PC-3 (cell line): ENCODE measurements around the gene JKAMP. TPM values are rescaled to one million over a fixed set of nuclear protein-coding genes. Genes with fewer than 3 reads are reported as not detected.
A peak's percentile ranks its signal among the peaks of the same experiment; 100 is the strongest.

ENCODE experiments used
- ATAC-seq: fragments of 200-7000 bp; cut with Tn5 transposase; 2 replicates; pipeline ENCODE4 v1.9.1; 2020; ENCODE audit warnings: mild to moderate bottlenecking, moderate library complexity
- BruUV-seq: library from RNA; stranded (reverse); fragments of 400-500 nt; replicated peaks from 2 replicates; lab custom pipeline; 2021; lab: Mats Ljungman, UMichigan
- CTCF ChIA-PET: fragments of 300-600 bp; sonication (Branson Sonifier 250); formaldehyde crosslinking; loops from one replicate; lab custom pipeline; 2022; ENCODE audit warnings: antibody characterized with exemption; lab: Charles Lee
- POLR2A ChIA-PET: fragments of 300-600 bp; sonication (Branson Sonifier 250); formaldehyde crosslinking; loops from one replicate; lab custom pipeline; 2022; ENCODE audit warnings: antibody characterized with exemption; ENCODE audit not compliant: unreplicated experiment; lab: Charles Lee
- DNase-seq: peaks from one replicate; pipeline ENCODE4 v3.0.0-alpha.2; 2015
- H2AFZ ChIP-seq: fragments of 300-600 bp; sonication (generic); 2 replicates; pipeline ENCODE4 v1.6.0; 2016; ENCODE audit warnings: antibody characterized with exemption, low read length
- H3F3A ChIP-seq: fragments of 300-600 bp; sonication (generic); one replicate; pipeline ENCODE4 v1.6.0; 2017; ENCODE audit warnings: antibody characterized with exemption, low read length, control low read depth, mild to moderate bottlenecking; ENCODE audit not compliant: unreplicated experiment
- H3K27ac ChIP-seq: fragments of 300-600 bp; sonication (generic); 2 replicates; pipeline ENCODE4 v1.5.1; 2016; ENCODE audit warnings: mild to moderate bottlenecking, low read length
- H3K27me3 ChIP-seq: fragments of 300-600 bp; sonication (generic); 2 replicates; pipeline ENCODE4 v1.6.1; 2016; ENCODE audit warnings: low read length, mixed read lengths
- H3K36me3 ChIP-seq: fragments of 300-600 bp; sonication (generic); 2 replicates; pipeline ENCODE4 v1.6.1; 2016; ENCODE audit warnings: low read depth, mixed run types, low read length, mixed read lengths
- H3K4me1 ChIP-seq: fragments of 300-600 bp; sonication (generic); 2 replicates; pipeline ENCODE4 v1.5.1; 2016; ENCODE audit warnings: low read length; ENCODE audit not compliant: insufficient read depth
- H3K4me2 ChIP-seq: fragments of 300-600 bp; sonication (generic); 2 replicates; pipeline ENCODE4 v1.6.0; 2016; ENCODE audit warnings: low read length
- H3K4me3 ChIP-seq: fragments of 300-600 bp; sonication (generic); 2 replicates; pipeline ENCODE4 v1.5.1; 2016; ENCODE audit warnings: mild to moderate bottlenecking, low read length, mixed read lengths
- H3K79me2 ChIP-seq: fragments of 300-600 bp; sonication (generic); 2 replicates; pipeline ENCODE4 v1.6.1; 2017; ENCODE audit warnings: low read length, mixed read lengths
- H3K9ac ChIP-seq: fragments of 300-600 bp; sonication (generic); 2 replicates; pipeline ENCODE4 v1.6.0; 2016; ENCODE audit warnings: mild to moderate bottlenecking, low read length
- H3K9me2 ChIP-seq: fragments of 300-600 bp; sonication (generic); replicated peaks from 2 replicates; pipeline ENCODE4 v1.6.1; 2016; ENCODE audit warnings: mixed run types, low read length, mixed read lengths
- H3K9me3 ChIP-seq: fragments of 300-600 bp; sonication (generic); 2 replicates; pipeline ENCODE4 v1.6.1; 2016; ENCODE audit warnings: low read length, mixed read lengths
- H4K20me1 ChIP-seq: fragments of 300-600 bp; sonication (generic); 2 replicates; pipeline ENCODE4 v1.6.1; 2016; ENCODE audit warnings: low read length, mixed read lengths
- CTCF ChIP-seq: fragments of 300-600 bp; sonication (generic); conservative IDR thresholded peaks from 2 replicates; pipeline ENCODE4 v1.5.1; 2017; ENCODE audit warnings: antibody characterized with exemption, low read depth, mild to moderate bottlenecking, low read length
- EZH2 ChIP-seq: fragments of 300-600 bp; sonication (generic); IDR thresholded peaks from one replicate; pipeline ENCODE4 v1.6.1; 2017; ENCODE audit warnings: antibody characterized with exemption, mild to moderate bottlenecking, low read length; ENCODE audit not compliant: unreplicated experiment
- EZH2phosphoT487 ChIP-seq: fragments of 300-600 bp; sonication (generic); IDR thresholded peaks from 2 replicates; pipeline ENCODE4 v1.6.1; 2018; ENCODE audit warnings: mild to moderate bottlenecking, antibody characterized with exemption, low read length, borderline replicate concordance
- intact Hi-C: fragments of 100-400 bp; cut with micrococcal nuclease; formaldehyde crosslinking; loops from 2 replicates; pipeline ENCODE4 v1.9.0; 2023
- total RNA-seq: library from RNA; depleted of rRNA; stranded (reverse); fragments of >200 nt; gene quantifications from 2 replicates; pipeline ENCODE4 v1.2.3, GENCODE V29; 2014

JKAMP gene
- total RNA-seq, 1 experiment from 2014 or later = 147 TPM

GRCh38 chr14:59482541-59483331 is 1.6 kb upstream of the JKAMP start:
- no peaks in the 10 kb centered on the region for H3K9me3 ChIP-seq
- no peak overlapping the region for H2AFZ ChIP-seq
- H3K36me3 ChIP-seq = peaks cover 28% of the 10 kb centered on the region
- peak; percentile 49 for ATAC-seq
- peak overlapping the region; percentile 83 for H3K27ac ChIP-seq
- H3K79me2 ChIP-seq = peaks cover 90% of the 10 kb centered on the region
- POLR2A ChIA-PET = interaction anchor here (0.6 kb wide), 1 partner anchor 699 kb away, joined by 3 read pairs; no protein-coding TSS in a partner anchor
- peaks cover 18% of the 10 kb centered on the region for H4K20me1 ChIP-seq
- DNase-seq = peak; percentile 100
- peaks cover 42% of the 10 kb centered on the region for H3K4me1 ChIP-seq
- no peaks in the 10 kb centered on the region for H3K27me3 ChIP-seq
- intact Hi-C loops = loop anchor here (1.0 to 10.0 kb wide), 6 partner anchors 17 to 1238 kb away; partner anchors contain the start of genes DAAM1, GPR135, PPM1A and PSMA3
- H3K9me2 ChIP-seq = no peaks in the 10 kb centered on the region
- H3F3A ChIP-seq = peaks cover 16% of the 10 kb centered on the region
- CTCF ChIA-PET = interaction anchor here (0.6 kb wide), 3 partner anchors 94 to 295 kb away, joined by 3 to 4 read pairs (median 3); partner anchors contain the start of genes CCDC175 and DAAM1
- TSS peak; percentile 52 for BruUV-seq
- peak overlapping the region; percentile 88 for H3K9ac ChIP-seq
- H3K4me3 ChIP-seq = peak overlapping the region; percentile 79
- TF ChIP-seq EZH2phosphoT487 (no peak), EZH2 (no peak), CTCF (peak; percentile 49; the same call in 1 of the 2 replicates)
- peak overlapping the region; percentile 79 for H3K4me2 ChIP-seq

DNA sequence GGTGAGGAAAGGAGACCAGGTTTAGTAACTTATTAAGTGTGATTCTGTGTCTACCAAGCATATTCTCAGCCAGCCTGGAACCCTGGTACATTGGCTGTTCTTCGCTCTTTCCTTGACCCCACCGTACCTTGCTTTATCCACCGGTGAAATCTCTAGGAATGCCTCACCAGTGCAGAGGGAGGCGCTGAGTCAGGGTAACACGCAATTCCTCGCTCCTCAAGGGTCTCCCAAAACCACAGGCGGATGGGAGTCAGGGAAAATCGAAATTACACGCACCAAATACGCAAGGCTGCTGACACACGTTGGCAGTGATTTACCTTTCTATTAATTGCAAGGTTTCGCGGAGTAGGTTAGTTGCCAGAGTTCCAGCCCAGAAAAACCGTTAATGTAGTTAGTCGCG is 954 bp upstream of the JKAMP start:
- peak overlapping the region; percentile 79 for H3K4me3 ChIP-seq
- ChIA-PET POLR2A (interaction anchor here (0.6 kb wide), 1 partner anchor 698 kb away, joined by 3 read pairs; no protein-coding TSS in a partner anchor), CTCF (interaction anchor here (0.5 to 1.5 kb wide), 6 partner anchors 32 to 295 kb away, joined by 3 to 8 read pairs (median 5); partner anchors contain the start of genes CCDC175 and DAAM1)
- peaks cover 16% of the 10 kb centered on the region for H3F3A ChIP-seq
- no peaks in the 10 kb centered on the region for H3K9me3 ChIP-seq
- H3K27ac ChIP-seq = peak overlapping the region; percentile 83
- no TSS peak for BruUV-seq
- peak overlapping the region; percentile 94 for H2AFZ ChIP-seq
- peaks cover 18% of the 10 kb centered on the region for H4K20me1 ChIP-seq
- peak overlapping the region; percentile 88 for H3K9ac ChIP-seq
- ATAC-seq (peak; percentile 7), DNase-seq (peak; percentile 86)
- intact Hi-C loops = loop anchor here (2.0 to 10.0 kb wide), 4 partner anchors 125 to 1239 kb away; partner anchors contain the start of genes PPM1A and PSMA3
- no peak for TF ChIP-seq CTCF
- no peak for TF ChIP-seq EZH2
- TF ChIP-seq EZH2phosphoT487 = no peak
- H3K4me2 ChIP-seq = peak overlapping the region; percentile 79
- peaks cover 89% of the 10 kb centered on the region for H3K79me2 ChIP-seq
- peaks cover 42% of the 10 kb centered on the region for H3K4me1 ChIP-seq
- H3K9me2 ChIP-seq = no peaks in the 10 kb centered on the region
- no peaks in the 10 kb centered on the region for H3K27me3 ChIP-seq
- peaks cover 29% of the 10 kb centered on the region for H3K36me3 ChIP-seq
